PC-3 (cell line): Measurements from ENCODE around the gene SUCNR1.

Experiments used
- CTCF ChIP-seq: fragments of 300-600 bp; sonication (generic); conservative IDR thresholded peaks from 2 replicates; pipeline ENCODE4 v1.5.1; 2017; ENCODE audit warnings: antibody characterized with exemption, low read depth, mild to moderate bottlenecking, low read length
- EZH2phosphoT487 ChIP-seq: fragments of 300-600 bp; sonication (generic); IDR thresholded peaks from 2 replicates; pipeline ENCODE4 v1.6.1; 2018; ENCODE audit warnings: mild to moderate bottlenecking, antibody characterized with exemption, low read length, borderline replicate concordance

- TF ChIP-seq CTCF (no peak), EZH2phosphoT487 (no peak)
Measured at GRCh38 chr3:151827816-151828215, 45.6 kb upstream of the SUCNR1 start.
